HG03097 (cell line): ENCODE measurements around the gene SLC35G6.
"Not testable (repeated sequence)": the region's sequence is repeated elsewhere in the genome, so short reads cannot be mapped to it uniquely, and the experiment has no call there.

Experiments used
- ATAC-seq: cut with Tn5 transposase; IDR thresholded peaks from one replicate; pipeline ENCODE4 v1.9.1; 2021; ENCODE audit not compliant: unreplicated experiment, low FRiP score

Gene SLC35G6

GRCh38 chr17:7481275-7481674, at the start of gene SLC35G6:
Gene SLC35G6, plus strand, starts transcription at chr17:7481446. Its CDS starts 71 bp downstream, at chr17:7481517.
- not testable (repeated sequence) for ATAC-seq

GRCh38 chr17:7432296-7432695, 49.0 kb upstream of the SLC35G6 start:
- no peak for ATAC-seq

- ATAC-seq = peak; percentile 18
These were observed 45.3 kb upstream of the SLC35G6 start for GRCh38 chr17:7435676-7436555.

GRCh38 chr17:7436556-7437368, 44.5 kb upstream of the SLC35G6 start:
- ATAC-seq = peak; percentile 45

- ATAC-seq = peak; percentile 0
These were observed 43.8 kb upstream of the SLC35G6 start for GRCh38 chr17:7437369-7437863.

GRCh38 chr17:7437950-7438614, 43.2 kb upstream of the SLC35G6 start:
- no peak for ATAC-seq

- no peak for ATAC-seq
These were observed 42.4 kb upstream of the SLC35G6 start for GRCh38 chr17:7438656-7439460.

GRCh38 chr17:7439462-7440112, 41.7 kb upstream of the SLC35G6 start, which contains the start of gene FGF11:
Gene FGF11, plus strand, starts transcription at chr17:7439512. Its CDS starts 109 bp downstream, at chr17:7439621.
- ATAC-seq = no peak

- no peak for ATAC-seq
These were observed 41.0 kb upstream of the SLC35G6 start for GRCh38 chr17:7440113-7440833.

- ATAC-seq = no peak
These were observed 40.4 kb upstream of the SLC35G6 start for GRCh38 chr17:7440834-7441195.

GRCh38 chr17:7441266-7441665, 40.0 kb upstream of the SLC35G6 start:
- no peak for ATAC-seq

- no peak for ATAC-seq
These were observed 39.1 kb upstream of the SLC35G6 start for GRCh38 chr17:7442142-7442541.

GRCh38 chr17:7443499-7444485, 37.5 kb upstream of the SLC35G6 start:
- no peak for ATAC-seq

- ATAC-seq = no peak
These were observed 36.3 kb upstream of the SLC35G6 start, which contains the start of gene CHRNB1 for GRCh38 chr17:7444682-7445618. Gene CHRNB1, plus strand, starts transcription at chr17:7445061. Its CDS starts 67 bp downstream, at chr17:7445128.

- ATAC-seq = no peak
These were observed 35.7 kb upstream of the SLC35G6 start for GRCh38 chr17:7445619-7445968.

GRCh38 chr17:7448461-7448860, 32.8 kb upstream of the SLC35G6 start:
- ATAC-seq = no peak
